WI38 (cell line): ENCODE data around the gene AGBL4.

ENCODE experiments used
- H3K4me3 ChIP-seq: 2 replicates; pipeline ENCODE4 v1.5.1; 2011; ENCODE audit warnings: low read depth, mild to moderate bottlenecking, control low read depth, low read length
- CTCF ChIP-seq: IDR thresholded peaks from 2 replicates; pipeline ENCODE4 v1.5.1; 2012; ENCODE audit warnings: low read depth, mild to moderate bottlenecking, control low read depth, low read length

Gene AGBL4

GRCh38 chr1:48735796-48736195 is 1288.0 kb downstream of the AGBL4 start:
- H3K4me3 ChIP-seq = no peak overlapping the region
- no peak for TF ChIP-seq CTCF

- H3K4me3 ChIP-seq = no peak overlapping the region
- no peak for TF ChIP-seq CTCF
Measured at GRCh38 chr1:48730164-48730910, 1293.4 kb downstream of the AGBL4 start.

GRCh38 chr1:48728584-48728983 is 1295.2 kb downstream of the AGBL4 start:
- no peak for TF ChIP-seq CTCF
- no peak overlapping the region for H3K4me3 ChIP-seq

GRCh38 chr1:48726557-48727215 is 1297.1 kb downstream of the AGBL4 start:
- no peak overlapping the region for H3K4me3 ChIP-seq
- TF ChIP-seq CTCF = no peak

- no peak for TF ChIP-seq CTCF
Measured at GRCh38 chr1:48726139-48726538, 1297.6 kb downstream of the AGBL4 start.

GRCh38 chr1:48725341-48726046 is 1298.3 kb downstream of the AGBL4 start:
- H3K4me3 ChIP-seq = no peak overlapping the region
- TF ChIP-seq CTCF = no peak

More at GRCh38 chr1:48726139-48726538, 1297.6 kb downstream of the AGBL4 start:
- no peak overlapping the region for H3K4me3 ChIP-seq

- TF ChIP-seq CTCF = no peak
- no peak overlapping the region for H3K4me3 ChIP-seq
Measured at GRCh38 chr1:48720929-48721328, 1302.8 kb downstream of the AGBL4 start.
